Heart right ventricle (tissue), 16 donors: ENCODE results near the gene UBE3C. TPM values are rescaled to one million over a fixed set of nuclear protein-coding genes. Genes with fewer than 3 reads are reported as not detected.
A peak's percentile ranks its signal among the peaks of the same experiment; 100 is the strongest.
"Not testable (repeated sequence)": the region's sequence is repeated elsewhere in the genome, so short reads cannot be mapped to it uniquely, and the experiment has no call there.

Experiments used
- ATAC-seq, 8 donors: fragments of 200-7000 bp; cut with Tn5 transposase; one replicate each; pipeline ENCODE4 v1.9.1; 2020; ENCODE audit warnings: mild to moderate bottlenecking in 8 of 8, moderate library complexity in 8 of 8, moderate number of reproducible peaks in 1 of 8
- DNase-seq, 2 donors: peaks; one replicate each; pipeline ENCODE4 v3.0.0-alpha.2; 2020
- H3K27ac ChIP-seq, 10 donors: fragments of 200-600 bp; sonication (generic) in 2 of 10; one replicate each; pipeline versions ENCODE4 v1.5.0 to v1.8.0; 2020 to 2022; ENCODE audit warnings: mild to moderate bottlenecking in 3 of 10
- H3K27me3 ChIP-seq, 7 donors: fragments of 200-600 bp; one replicate each; pipeline ENCODE4 v1.8.0; 2021 to 2022; ENCODE audit warnings: mild to moderate bottlenecking in 2 of 7
- H3K36me3 ChIP-seq, 9 donors: fragments of 200-600 bp; sonication (generic) in 1 of 9; one replicate each; pipeline versions ENCODE4 v1.5.0 to v1.8.0; 2020 to 2022; ENCODE audit warnings: mild to moderate bottlenecking in 2 of 9
- H3K4me1 ChIP-seq, 9 donors: fragments of 200-600 bp; sonication (generic) in 1 of 9; one replicate each; pipeline versions ENCODE4 v1.5.0 to v1.8.0; 2020 to 2022; ENCODE audit warnings: mild to moderate bottlenecking in 4 of 9
- H3K4me3 ChIP-seq, 10 donors: fragments of 200-600 bp; sonication (generic) in 2 of 10; one replicate each; pipeline versions ENCODE4 v1.5.0 to v1.8.0; 2020 to 2022; ENCODE audit warnings: mild to moderate bottlenecking in 7 of 10, moderate library complexity in 2 of 10
- H3K9me3 ChIP-seq, 11 donors: fragments of 200-600 bp in 10 of 11; sonication (generic) in 2 of 11; one replicate each; pipeline versions ENCODE4 v1.5.0 to v1.8.0; 2013 to 2022; ENCODE audit warnings: mild to moderate bottlenecking in 2 of 11, control low read depth in 1 of 11, moderate library complexity in 1 of 11
- WGBS, 2 donors: extraction: QIAGEN DNeasy Blood & Tissue Kit; methylation state at CpG; one replicate each; pipeline ENCODE4 v1.1.7; 2013; ENCODE audit warnings: inconsistent platforms in 1 of 2; 5-methylcytosine and 5-hydroxymethylcytosine counted together
- intact Hi-C, 10 donors: fragments of 100-400 bp; cut with DNase I; formaldehyde crosslinking; loops; one replicate each; pipeline versions ENCODE4 v1.11.1 to v1.14.2; 2022
- polyA plus RNA-seq, 2 donors: library from polyadenylated mRNA; stranded (reverse); fragments of 200-250 nt; gene quantifications; one replicate each; pipeline ENCODE4 v1.2.3, GENCODE V29; 2013
- total RNA-seq, 10 donors: library from RNA; stranded (reverse); fragmentation: NEBNext Ultra II Directional in 3 of 10; extraction: Animal tissue kit (Norgen Biotek cat#: 25700) in 3 of 10; gene quantifications; one replicate each; pipeline versions ENCODE4 v1.2.1 to v1.2.4, GENCODE V29; 2021 to 2023
- TF ChIP-seq, protein P1 (sequence below), 9 donors: fragments of 200-600 bp; sonication (generic) in 2 of 9; IDR thresholded peaks; one replicate each; pipeline versions ENCODE4 v1.5.0 to v1.8.0; 2021 to 2022; ENCODE audit warnings: antibody characterized with exemption in 9 of 9, mild to moderate bottlenecking in 5 of 9, moderate library complexity in 1 of 9
- donor health status: Arrhythmogenic right ventricular cardiomyopathy.
- donor health status: ischemic (EF 13 %, LVEDD 7.1; RV severe dilation, severe dysfunction).
- donor health status: healthy with polysubstance abuse.
- donor health status: DM: no; HTN: yes; CAD: no.
- donor health status: DM: no; HTN: no; CAD: no.
- donor health status: ischemic (EF 25% LVEDD 6.9; RV normal size, moderate dysfunction).
- donor health status: ischemic (EF 25% LVEDD 5.7; RV mildly dilated, moderate dysfunction).
- donor health status: healthy.
- donor health status: DM: yes; HTN: yes; CAD: no.
- donor health status: Ischemic cardiomyopathy.
- donor health status: ischemic (EF 35%, LVEDD 5.7; RV mildly dilated, moderate dysfunction).
- donor health status: nonischemic (EF 11% LVEDD 7.7; RV severe dilation, severe dysfunction).
- donor health status: DM: yes; HTN: yes; CAD: no.
- donor health status: PGD.
- donor health status: ischemic (EF 29% LVEDD 5.4; RV normal size, mild dysfunction).
- donor health status: nonischemic (EF 23%, LVEDD 6.1; RV moderate dilation, normal function).

UBE3C gene
- total and polyA plus RNA-seq, 12 donors = 10.5 to 53.8 (median 48.8) TPM

DNA sequence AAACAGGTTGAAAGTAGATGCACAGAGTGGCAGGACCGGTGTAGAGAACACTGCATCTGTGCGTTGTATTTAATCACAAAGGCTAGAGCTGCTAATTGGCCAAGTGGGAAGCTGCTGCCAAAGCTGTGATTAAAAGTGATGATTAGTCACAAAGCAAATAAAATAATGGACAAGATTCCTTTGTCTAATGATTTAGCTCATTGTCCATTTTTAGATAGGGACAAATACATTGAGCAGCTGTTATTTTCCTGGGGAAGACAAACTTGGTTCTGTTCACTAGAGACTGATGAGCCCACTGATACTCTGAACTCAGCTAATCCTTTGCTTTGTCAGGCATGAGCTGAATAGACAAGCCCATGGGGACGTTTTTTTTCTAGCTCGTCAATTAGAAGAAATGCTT is 19.7 kb downstream of the UBE3C start:
- Histone ChIP-seq H3K9me3 (no peaks in the 10 kb centered on the region), H3K27me3 (no peaks in the 10 kb centered on the region), H3K4me3 (no peak overlapping the region), H3K4me1 (peaks cover 0 to 32% (median 7%) of the 10 kb centered on the region in 9 donors), H3K36me3 (peaks cover 0 to under 1% (median 0%) of the 10 kb centered on the region in 9 donors), H3K27ac (peak overlapping the region in 1 of 10 donors; percentile 2)
- DNase-seq = no peak
- intact Hi-C loops = no loop called here
- WGBS, 2 donors = 43 to 55% methylated on average over 4 of the region's 4 CpGs
- TF ChIP-seq, protein P1, sequence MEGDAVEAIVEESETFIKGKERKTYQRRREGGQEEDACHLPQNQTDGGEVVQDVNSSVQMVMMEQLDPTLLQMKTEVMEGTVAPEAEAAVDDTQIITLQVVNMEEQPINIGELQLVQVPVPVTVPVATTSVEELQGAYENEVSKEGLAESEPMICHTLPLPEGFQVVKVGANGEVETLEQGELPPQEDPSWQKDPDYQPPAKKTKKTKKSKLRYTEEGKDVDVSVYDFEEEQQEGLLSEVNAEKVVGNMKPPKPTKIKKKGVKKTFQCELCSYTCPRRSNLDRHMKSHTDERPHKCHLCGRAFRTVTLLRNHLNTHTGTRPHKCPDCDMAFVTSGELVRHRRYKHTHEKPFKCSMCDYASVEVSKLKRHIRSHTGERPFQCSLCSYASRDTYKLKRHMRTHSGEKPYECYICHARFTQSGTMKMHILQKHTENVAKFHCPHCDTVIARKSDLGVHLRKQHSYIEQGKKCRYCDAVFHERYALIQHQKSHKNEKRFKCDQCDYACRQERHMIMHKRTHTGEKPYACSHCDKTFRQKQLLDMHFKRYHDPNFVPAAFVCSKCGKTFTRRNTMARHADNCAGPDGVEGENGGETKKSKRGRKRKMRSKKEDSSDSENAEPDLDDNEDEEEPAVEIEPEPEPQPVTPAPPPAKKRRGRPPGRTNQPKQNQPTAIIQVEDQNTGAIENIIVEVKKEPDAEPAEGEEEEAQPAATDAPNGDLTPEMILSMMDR (IDR thresholded peaks at IDR 0.05) = no peak
- peak in 3 of 8 donors; percentile 33 to 56 (median 44) for ATAC-seq

DNA sequence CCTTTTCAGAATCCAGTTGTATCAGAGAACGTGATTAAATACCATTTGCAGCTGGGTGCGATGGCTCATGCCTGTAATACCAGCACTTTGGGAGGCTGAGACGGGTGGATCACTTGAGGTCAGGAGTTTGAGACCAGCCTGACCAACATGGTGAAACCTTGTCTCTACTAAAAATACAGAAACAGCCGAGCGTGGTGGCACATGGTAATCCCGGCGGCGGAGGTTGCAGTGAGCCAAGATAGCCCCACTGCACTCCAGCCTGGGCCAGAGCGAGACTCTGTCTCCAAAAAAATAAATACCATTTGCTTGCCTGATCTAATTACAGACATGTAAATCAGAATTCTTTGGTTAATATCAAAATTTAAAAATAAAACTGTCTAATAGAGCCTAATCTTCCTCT is 20.8 kb downstream of the UBE3C start:
- intact Hi-C loops, H3K27ac ChIP-seq, ATAC-seq, H3K9me3 ChIP-seq, DNase-seq, H3K27me3 ChIP-seq, H3K4me3 ChIP-seq: not testable (repeated sequence)
- 87 to 90% methylated on average over 9 of the region's 9 CpGs for WGBS, 2 donors
- peaks cover 0 to 32% (median 7%) of the 10 kb centered on the region in 9 donors for H3K4me1 ChIP-seq
- peaks cover 0 to 12% (median 4%) of the 10 kb centered on the region in 9 donors for H3K36me3 ChIP-seq

DNA sequence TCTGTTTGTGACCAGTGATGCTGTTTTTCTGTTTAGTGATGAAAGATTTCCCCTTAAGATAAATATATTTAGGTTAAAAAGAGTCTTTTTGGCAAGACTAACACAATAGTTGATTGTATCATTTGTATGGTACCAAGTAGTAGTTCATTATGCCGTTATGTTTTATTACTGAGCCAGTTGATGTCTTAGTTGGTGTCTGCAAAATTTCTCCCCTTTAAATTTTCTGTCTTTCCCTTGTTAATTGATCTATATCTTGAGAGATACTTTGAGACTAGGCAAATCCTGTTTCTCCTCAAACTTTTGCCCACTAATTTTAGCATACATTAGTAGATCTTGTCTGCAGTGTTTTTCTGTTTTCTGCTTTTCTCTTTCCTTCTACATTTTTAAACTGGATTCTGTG is 21.7 kb downstream of the UBE3C start:
- no peak overlapping the region for H3K27ac ChIP-seq
- 84 to 92% methylated on average over 1 of the region's 1 CpG for whole genome bisulfite sequencing, 2 donors
- intact Hi-C loops = no loop called here

DNA sequence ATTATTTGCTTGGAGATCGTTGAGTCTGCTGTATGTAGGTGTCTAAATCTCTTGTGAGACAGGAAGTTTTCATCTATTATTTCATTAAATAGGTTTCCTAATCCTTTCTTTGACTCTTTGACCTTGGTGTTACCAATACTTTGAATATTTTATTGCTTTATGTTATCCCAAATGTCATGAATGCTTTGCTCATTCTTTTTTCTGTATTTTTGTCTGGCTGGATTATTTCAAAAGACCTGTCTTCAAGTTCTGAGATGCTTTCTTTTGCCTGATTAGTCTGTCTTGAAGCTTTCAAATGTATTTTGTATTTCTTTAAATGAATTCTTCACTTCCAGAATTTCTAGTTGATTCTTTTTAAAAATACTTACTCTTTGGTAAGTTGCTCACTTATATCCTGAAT is 27.3 kb downstream of the UBE3C start:
- Histone ChIP-seq H3K36me3 (peaks cover 0 to 74% (median 23%) of the 10 kb centered on the region in 9 donors), H3K9me3 (peaks cover 0 to 21% (median 9%) of the 10 kb centered on the region in 11 donors), H3K4me3 (no peak overlapping the region), H3K27me3 (no peaks in the 10 kb centered on the region), H3K4me1 (peaks cover 0 to 2% (median 0%) of the 10 kb centered on the region in 9 donors), H3K27ac (no peak overlapping the region)
- no peak for DNase-seq
- WGBS, 2 donors = 76 to 78% methylated on average over 1 of the region's 1 CpG
- TF ChIP-seq, protein P1 (IDR thresholded peaks at IDR 0.05) = no peak
- intact Hi-C loops = no loop called here
- no peak for ATAC-seq

More for the DNA sequence above, 21.7 kb downstream of the UBE3C start:
- Histone ChIP-seq H3K9me3 (peaks cover 0 to 9% (median 0%) of the 10 kb centered on the region in 11 donors), H3K27me3 (no peaks in the 10 kb centered on the region), H3K4me1 (peaks cover 0 to 32% (median 7%) of the 10 kb centered on the region in 9 donors), H3K4me3 (no peak overlapping the region), H3K36me3 (peaks cover 0 to 21% (median 13%) of the 10 kb centered on the region in 9 donors)
- DNase-seq = no peak
- TF ChIP-seq, protein P1 (IDR thresholded peaks at IDR 0.05) = no peak
- no peak for ATAC-seq

DNA sequence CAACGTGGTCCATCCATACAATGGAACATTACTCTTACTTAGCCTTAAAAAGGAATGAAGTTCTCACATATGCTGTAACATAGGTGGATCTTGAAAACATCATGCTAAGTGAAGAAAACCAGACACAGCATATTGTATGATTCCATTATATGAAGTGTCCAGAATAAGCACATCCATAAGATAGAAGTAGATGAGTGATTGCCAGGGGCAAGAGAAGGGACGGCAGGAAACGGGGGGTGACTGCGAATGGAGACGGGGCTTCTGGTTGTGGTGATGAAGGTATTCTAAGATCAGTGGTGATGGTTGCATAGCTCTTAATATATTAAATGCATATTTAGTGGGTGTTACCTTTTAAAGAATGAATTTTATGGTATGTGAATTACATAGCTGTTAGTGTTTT is 29.8 kb downstream of the UBE3C start:
- intact Hi-C loops = no loop called here
- H3K27me3 ChIP-seq = no peaks in the 10 kb centered on the region
- no peak for DNase-seq
- ATAC-seq = no peak
- H3K36me3 ChIP-seq = peaks cover 0 to 100% (median 32%) of the 10 kb centered on the region in 9 donors
- H3K4me3 ChIP-seq = no peak overlapping the region
- no peak overlapping the region for H3K27ac ChIP-seq
- TF ChIP-seq, protein P1 (IDR thresholded peaks at IDR 0.05) = no peak
- 94 to 98% methylated on average over 5 of the region's 5 CpGs for whole genome bisulfite sequencing, 2 donors
- H3K9me3 ChIP-seq = peaks cover 0 to 21% (median 9%) of the 10 kb centered on the region in 11 donors
- H3K4me1 ChIP-seq = no peaks in the 10 kb centered on the region
